Activated CD4-positive, alpha-beta memory T cell treated with anti-CD3 and anti-CD28 coated beads for 36 hours (primary cell): ENCODE measurements around the gene ACSM2B. TPM values are rescaled to one million over a fixed set of nuclear protein-coding genes. Genes with fewer than 3 reads are reported as not detected.
"Not testable (repeated sequence)": the region's sequence is repeated elsewhere in the genome, so short reads cannot be mapped to it uniquely, and the experiment has no call there.

Experiments
- CTCF ChIA-PET: fragments of 350-600 bp; sonication (Branson Sonifier 250); formaldehyde crosslinking; loops from one replicate; lab custom pipeline; 2021; ENCODE audit warnings: antibody characterized with exemption, inconsistent platforms; lab: Charles Lee
- POLR2A ChIA-PET: fragments of 350-600 bp; sonication (Branson Sonifier 250); formaldehyde crosslinking; loops from one replicate; lab custom pipeline; 2021; ENCODE audit warnings: antibody characterized with exemption; lab: Charles Lee
- DNase-seq: peaks from one replicate; pipeline ENCODE4 v3.0.0-alpha.2; 2020
- H3K27ac Mint-ChIP-seq: one replicate; pipeline ENCODE4 v1.8.0; 2021; ENCODE audit warnings: mixed read lengths
- H3K27me3 Mint-ChIP-seq: one replicate; pipeline ENCODE4 v1.8.0; 2021; ENCODE audit warnings: mixed read lengths
- H3K36me3 Mint-ChIP-seq: one replicate; pipeline ENCODE4 v1.8.0; 2021; ENCODE audit warnings: mixed read lengths
- H3K4me1 Mint-ChIP-seq: one replicate; pipeline ENCODE4 v1.8.0; 2021; ENCODE audit warnings: low read depth, mixed read lengths
- H3K4me3 Mint-ChIP-seq: one replicate; pipeline ENCODE4 v1.8.0; 2021; ENCODE audit warnings: mild to moderate bottlenecking, mixed read lengths
- H3K9me3 Mint-ChIP-seq: one replicate; pipeline ENCODE4 v1.8.0; 2021; ENCODE audit warnings: mixed read lengths
- intact Hi-C: fragments of 100-400 bp; cut with micrococcal nuclease; formaldehyde crosslinking; loops from one replicate; pipeline ENCODE4 v1.15.1; 2023
- total RNA-seq, 2 experiments: library from RNA; stranded (reverse); gene quantifications; one replicate each; pipeline ENCODE4 v1.2.3, GENCODE V29; 2021

ACSM2B gene
- total RNA-seq, 2 experiments from 2014 or later = not detected

DNA sequence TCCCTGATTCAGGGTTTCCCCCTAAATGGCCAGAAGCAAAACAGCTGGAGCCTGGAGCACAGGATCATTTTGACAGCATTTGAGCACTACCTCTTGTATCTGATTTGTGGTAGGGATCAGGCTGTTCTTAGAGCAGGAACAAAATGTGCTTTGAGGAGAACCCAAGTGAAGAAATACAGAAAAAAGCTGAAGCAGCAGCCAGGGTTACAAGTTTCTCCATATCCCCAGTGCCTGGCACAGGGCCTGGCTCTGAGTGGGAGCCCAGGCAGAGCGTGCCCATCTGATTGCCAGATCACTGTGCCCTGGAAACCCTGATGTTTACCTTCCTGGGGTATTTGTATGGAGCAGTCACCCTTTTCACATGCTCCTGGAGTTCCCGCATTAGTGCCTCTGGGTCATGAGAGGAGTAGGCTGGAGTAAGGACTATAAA is 11.5 kb upstream of the ACSM2B start:
- POLR2A ChIA-PET, H3K27ac Mint-ChIP-seq, H3K9me3 Mint-ChIP-seq, H3K4me1 Mint-ChIP-seq, H3K4me3 Mint-ChIP-seq, H3K27me3 Mint-ChIP-seq, CTCF ChIA-PET, H3K36me3 Mint-ChIP-seq, DNase-seq, intact Hi-C loops: not testable (repeated sequence)

DNA sequence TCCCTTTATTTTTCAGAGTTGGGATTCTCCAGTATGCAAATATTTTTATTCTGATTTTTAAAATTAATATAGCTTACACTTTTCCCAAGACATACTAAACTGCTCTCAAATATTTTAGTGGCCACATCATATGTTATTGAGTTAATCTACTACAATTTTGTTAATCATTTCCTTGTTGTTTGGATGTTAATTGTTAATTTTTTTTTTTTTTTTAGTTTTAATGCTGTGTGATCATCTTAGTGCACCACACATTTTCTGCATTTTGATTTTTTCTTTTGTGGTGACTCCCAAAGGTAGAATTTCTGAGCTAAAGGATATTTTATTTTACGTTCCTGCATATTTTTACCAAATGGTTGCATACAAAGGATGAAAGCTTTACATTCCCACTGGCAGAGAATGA is 10.5 kb upstream of the ACSM2B start:
- H3K27ac Mint-ChIP-seq, H3K4me1 Mint-ChIP-seq, H3K4me3 Mint-ChIP-seq, CTCF ChIA-PET, H3K27me3 Mint-ChIP-seq, POLR2A ChIA-PET, DNase-seq, H3K9me3 Mint-ChIP-seq, intact Hi-C loops, H3K36me3 Mint-ChIP-seq: not testable (repeated sequence)

DNA sequence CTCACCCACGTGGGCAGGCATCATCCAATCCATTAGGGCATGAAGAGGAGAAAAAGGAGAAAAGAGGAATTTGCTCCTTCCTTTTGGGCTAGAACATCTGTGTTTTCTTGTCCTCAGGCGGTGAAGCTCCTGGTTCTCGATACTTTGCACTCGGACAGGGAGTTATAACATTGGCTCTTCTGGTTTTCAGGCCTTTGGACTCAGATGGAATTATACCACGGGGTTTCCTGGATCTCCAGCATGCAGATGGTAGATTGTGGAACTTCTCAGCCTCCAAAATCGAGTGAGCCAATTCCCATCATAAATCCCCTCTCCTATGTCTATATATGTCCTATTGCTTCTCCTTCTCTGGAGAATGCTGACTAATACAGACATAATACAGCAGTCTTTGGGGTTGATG is 9.9 kb upstream of the ACSM2B start:
- H3K27ac Mint-ChIP-seq, H3K27me3 Mint-ChIP-seq, H3K36me3 Mint-ChIP-seq, POLR2A ChIA-PET, intact Hi-C loops, H3K4me3 Mint-ChIP-seq, H3K4me1 Mint-ChIP-seq, H3K9me3 Mint-ChIP-seq, CTCF ChIA-PET, DNase-seq: not testable (repeated sequence)

DNA sequence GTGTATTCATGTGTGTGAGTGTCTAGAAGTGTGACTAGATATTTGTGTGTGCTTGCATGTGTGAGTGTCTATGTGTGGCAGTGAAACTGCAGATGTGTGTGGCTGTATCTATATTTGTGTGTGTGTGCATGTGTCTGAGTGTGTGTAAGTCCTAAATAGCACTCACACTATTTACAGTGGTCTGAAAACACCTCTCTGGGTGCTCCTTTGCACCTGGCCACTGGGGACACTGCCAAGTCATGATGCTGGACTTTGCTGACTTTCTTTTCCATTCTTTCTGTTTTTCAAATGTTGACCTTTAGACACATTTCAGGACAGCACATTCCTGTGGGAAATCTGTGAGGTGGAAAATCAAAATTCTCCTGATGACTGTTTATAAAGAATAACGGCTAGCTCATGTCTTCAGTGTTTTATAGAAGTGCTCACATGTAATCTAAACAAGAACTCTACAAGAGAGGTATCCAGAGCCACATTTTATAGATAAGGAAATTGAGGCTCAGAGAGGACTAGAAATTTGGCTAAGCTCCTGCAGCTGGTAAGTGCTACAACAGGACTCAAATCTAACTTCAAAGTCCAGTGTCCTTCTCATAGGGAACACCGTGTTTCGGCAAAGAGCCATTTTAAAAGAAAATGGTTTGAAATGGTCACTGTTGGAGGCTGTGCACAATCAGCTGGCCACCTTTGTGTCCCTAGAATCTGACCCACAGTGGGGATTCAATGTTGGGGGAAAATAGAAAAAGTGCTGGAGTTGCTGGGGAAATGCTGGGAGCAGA is 4.5 kb upstream of the ACSM2B start:
- intact Hi-C loops, DNase-seq, H3K9me3 Mint-ChIP-seq, H3K4me3 Mint-ChIP-seq, H3K36me3 Mint-ChIP-seq, POLR2A ChIA-PET, H3K27me3 Mint-ChIP-seq, H3K27ac Mint-ChIP-seq, CTCF ChIA-PET, H3K4me1 Mint-ChIP-seq: not testable (repeated sequence)

DNA sequence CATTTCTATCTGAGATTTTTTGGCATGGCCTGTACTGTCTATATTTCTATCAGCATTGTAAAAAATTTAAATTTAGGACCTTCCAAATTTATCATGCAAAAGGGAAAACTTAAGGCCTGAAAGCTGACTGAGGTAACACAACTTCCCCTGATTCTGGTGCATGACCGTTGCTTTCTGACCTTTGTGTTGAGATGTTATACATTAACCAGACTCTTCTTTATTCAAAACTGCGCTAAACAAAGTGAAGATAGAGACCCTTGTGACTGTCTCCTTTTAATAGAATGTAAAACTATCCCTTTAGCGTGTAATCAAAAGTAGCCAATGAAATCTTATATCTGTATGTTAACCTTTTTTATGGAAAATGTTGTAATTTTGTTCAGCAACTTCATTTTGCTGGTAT is 1.9 kb upstream of the ACSM2B start:
- H3K27ac Mint-ChIP-seq, intact Hi-C loops, DNase-seq, POLR2A ChIA-PET, CTCF ChIA-PET, H3K36me3 Mint-ChIP-seq, H3K9me3 Mint-ChIP-seq, H3K27me3 Mint-ChIP-seq, H3K4me3 Mint-ChIP-seq, H3K4me1 Mint-ChIP-seq: not testable (repeated sequence)

DNA sequence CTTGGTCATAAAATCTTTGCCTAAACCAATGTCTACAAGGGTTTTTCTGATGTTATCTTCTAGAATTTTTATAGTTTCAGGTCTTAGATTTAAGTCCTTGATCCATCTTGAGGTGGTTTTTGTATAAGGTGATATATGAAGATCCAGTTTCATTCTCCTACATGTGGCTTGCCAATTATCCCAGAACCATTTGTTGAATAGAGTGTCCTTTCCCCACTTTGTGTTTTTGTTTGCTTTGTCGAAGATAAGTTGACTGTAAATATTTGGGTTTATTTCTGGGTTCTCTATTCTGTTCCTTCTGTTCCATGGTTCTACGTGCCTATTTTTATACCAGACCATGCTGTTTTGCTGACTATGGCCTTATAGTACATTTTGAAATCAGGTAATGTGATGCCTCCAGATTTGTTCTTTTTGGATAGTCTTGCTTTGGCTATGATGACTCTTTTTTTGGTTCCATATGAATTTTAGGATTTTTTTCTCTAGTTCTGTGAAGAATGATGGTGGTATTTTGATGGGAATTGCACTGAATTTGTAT is 7.0 kb downstream of the ACSM2B start:
- H3K9me3 Mint-ChIP-seq, POLR2A ChIA-PET, CTCF ChIA-PET, H3K4me1 Mint-ChIP-seq, DNase-seq, H3K27me3 Mint-ChIP-seq, H3K4me3 Mint-ChIP-seq, H3K27ac Mint-ChIP-seq, intact Hi-C loops, H3K36me3 Mint-ChIP-seq: not testable (repeated sequence)

DNA sequence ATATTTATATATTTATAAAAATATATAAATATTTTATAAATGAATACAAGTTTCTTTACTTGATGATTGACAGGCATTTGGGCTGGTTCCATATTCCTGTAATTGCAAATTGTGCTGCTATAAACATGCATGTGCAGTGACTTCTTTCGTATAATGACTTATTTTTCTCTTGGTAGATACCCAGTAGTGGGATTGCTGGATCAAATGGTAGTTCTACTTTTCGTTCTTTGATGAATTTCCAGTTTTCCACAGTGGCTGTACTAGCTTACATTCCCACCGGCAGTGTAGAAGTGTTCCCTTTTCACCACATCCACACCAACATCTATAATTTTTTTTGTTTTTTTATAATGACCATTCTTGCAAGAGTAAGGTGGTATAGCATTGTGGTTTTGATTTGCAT is 7.8 kb downstream of the ACSM2B start:
- no peak for DNase-seq
- intact Hi-C loops = no loop called here
- Mint-ChIP-seq H3K27ac (no peak overlapping the region), H3K4me3 (no peak overlapping the region), H3K27me3 (peaks cover 3% of the 10 kb centered on the region), H3K36me3 (no peaks in the 10 kb centered on the region), H3K4me1 (no peaks in the 10 kb centered on the region), H3K9me3 (no peaks in the 10 kb centered on the region)
- CTCF ChIA-PET = no interaction called here
- POLR2A ChIA-PET = no interaction called here

DNA sequence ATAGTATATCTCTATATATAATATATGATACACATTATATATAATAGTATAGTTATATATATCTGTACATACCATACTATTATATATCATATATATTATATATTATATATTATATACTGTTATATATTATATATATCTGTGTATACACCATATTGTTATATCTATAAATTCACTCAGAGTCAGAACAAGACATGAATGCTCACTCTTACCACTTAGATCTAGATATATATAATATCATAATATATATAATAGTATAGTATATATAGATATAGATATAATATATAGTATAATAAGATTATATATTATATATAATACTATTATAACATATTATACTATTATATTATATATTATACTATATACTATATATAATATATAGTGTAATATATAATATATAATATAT is 9.3 kb downstream of the ACSM2B start:
- no peak overlapping the region for H3K4me3 Mint-ChIP-seq
- H3K27ac Mint-ChIP-seq = no peak overlapping the region
- CTCF ChIA-PET = no interaction called here
- no peak for DNase-seq
- H3K4me1 Mint-ChIP-seq = no peaks in the 10 kb centered on the region
- no peaks in the 10 kb centered on the region for H3K36me3 Mint-ChIP-seq
- intact Hi-C loops = no loop called here
- H3K27me3 Mint-ChIP-seq = peaks cover 3% of the 10 kb centered on the region
- POLR2A ChIA-PET = no interaction called here
- H3K9me3 Mint-ChIP-seq = peaks cover 4% of the 10 kb centered on the region

DNA sequence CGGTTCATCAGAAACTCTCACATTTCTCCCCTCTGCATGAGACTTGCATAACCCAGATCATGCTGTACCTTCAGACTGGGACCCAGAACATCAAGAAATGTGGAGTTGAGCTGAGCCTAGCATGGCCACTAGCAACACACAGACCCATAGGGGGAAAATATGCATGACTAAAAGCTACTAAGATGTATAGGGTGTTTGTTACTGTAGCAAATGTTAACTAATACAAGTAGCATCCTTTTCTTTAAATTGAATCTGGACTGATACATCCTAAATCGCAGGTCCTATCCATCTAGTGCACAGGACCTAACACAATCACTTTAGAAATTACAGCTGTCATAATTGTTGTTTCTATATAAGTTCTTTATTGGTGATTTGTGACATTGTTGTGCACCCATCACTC is 10.8 kb downstream of the ACSM2B start:
- intact Hi-C loops, H3K4me3 Mint-ChIP-seq: not testable (repeated sequence)

DNA sequence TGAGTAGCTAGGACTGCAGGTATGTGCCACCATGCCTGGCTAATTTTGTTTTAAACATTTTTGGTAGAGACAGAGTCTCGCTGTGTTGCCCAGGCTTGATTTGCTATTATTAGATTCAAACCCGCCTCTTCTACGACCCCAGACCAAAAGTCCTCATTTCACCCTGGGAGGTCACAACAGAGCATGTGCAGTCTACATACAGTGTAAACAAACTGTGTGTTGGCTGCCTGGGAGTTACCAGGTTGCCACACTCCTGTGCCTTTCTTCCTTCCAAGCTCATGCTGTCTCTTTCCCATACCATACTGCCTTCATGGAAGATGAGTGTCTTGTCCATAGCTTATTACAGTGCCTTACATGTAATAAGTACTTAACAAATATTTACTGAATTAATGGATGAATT is 11.9 kb downstream of the ACSM2B start:
- H3K27ac Mint-ChIP-seq, H3K4me3 Mint-ChIP-seq, H3K27me3 Mint-ChIP-seq, POLR2A ChIA-PET, H3K9me3 Mint-ChIP-seq, intact Hi-C loops, H3K36me3 Mint-ChIP-seq, CTCF ChIA-PET, H3K4me1 Mint-ChIP-seq, DNase-seq: not testable (repeated sequence)

More for the DNA sequence above, 10.8 kb downstream of the ACSM2B start:
- POLR2A ChIA-PET, H3K9me3 Mint-ChIP-seq, H3K27ac Mint-ChIP-seq, CTCF ChIA-PET, H3K4me1 Mint-ChIP-seq, H3K36me3 Mint-ChIP-seq, DNase-seq, H3K27me3 Mint-ChIP-seq: not testable (repeated sequence)

DNA sequence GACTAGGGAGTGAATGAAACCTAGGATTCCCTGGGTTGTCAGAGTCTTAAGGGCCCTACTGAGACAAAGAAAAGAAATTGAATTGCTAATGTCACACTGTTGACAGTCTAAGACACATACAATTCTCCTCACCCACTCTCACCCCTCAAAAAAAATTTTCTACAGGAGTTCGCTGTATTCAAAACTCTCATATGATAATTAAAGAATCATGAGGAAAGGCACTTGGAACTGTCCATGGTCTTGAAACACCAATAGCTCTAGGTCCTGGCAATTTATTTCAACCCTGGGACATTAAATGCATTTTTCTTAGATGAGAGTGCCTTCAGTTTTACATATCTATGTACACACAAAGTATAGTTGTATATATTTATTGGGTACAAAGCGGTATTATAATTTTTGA is 20.5 kb downstream of the ACSM2B start:
- H3K9me3 Mint-ChIP-seq, H3K27ac Mint-ChIP-seq, intact Hi-C loops, H3K36me3 Mint-ChIP-seq, H3K4me3 Mint-ChIP-seq, DNase-seq, POLR2A ChIA-PET, H3K4me1 Mint-ChIP-seq, CTCF ChIA-PET: not testable (repeated sequence)
- peaks cover 13% of the 10 kb centered on the region for H3K27me3 Mint-ChIP-seq

DNA sequence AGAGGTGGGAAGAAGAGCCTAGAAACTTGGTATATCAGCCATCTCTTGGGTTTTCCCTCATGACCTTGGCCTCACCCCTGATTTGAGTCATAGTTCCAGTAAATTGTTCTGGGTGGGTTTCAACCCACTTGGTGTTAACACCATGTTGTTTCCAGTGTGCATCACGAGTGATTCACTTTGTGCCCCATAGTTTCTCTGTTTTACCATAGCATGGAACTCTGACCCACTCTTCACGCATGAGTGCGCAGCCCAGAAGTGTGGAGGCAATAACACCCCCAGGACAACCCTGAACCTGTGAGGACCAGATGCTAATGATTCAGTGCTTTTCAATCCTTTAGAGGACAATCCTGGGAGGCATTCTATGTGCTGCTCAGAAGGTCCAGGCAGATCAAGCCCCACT is 21.5 kb downstream of the ACSM2B start:
- H3K4me1 Mint-ChIP-seq, H3K4me3 Mint-ChIP-seq, H3K9me3 Mint-ChIP-seq, H3K27ac Mint-ChIP-seq, intact Hi-C loops, DNase-seq, H3K36me3 Mint-ChIP-seq, CTCF ChIA-PET, POLR2A ChIA-PET: not testable (repeated sequence)
- H3K27me3 Mint-ChIP-seq = peaks cover 16% of the 10 kb centered on the region

DNA sequence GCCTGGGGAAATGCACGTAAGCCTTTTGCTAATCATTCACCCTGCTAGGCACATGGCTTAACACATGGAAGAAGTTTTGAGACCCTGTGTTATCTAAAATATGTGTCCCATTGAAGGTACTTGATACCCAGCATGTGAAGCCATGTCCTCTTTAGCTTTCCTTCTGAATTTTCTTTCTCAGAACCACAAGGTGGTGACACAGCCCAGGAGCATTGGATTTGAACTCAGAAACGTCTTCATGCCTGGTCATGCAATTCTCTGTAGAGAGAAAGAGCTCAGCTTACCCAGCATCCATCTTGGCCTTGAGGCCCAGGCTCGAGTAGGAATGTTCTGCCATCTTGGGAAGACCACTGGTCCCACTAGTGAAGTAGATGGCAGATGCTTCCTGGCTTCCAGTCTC is 22.7 kb downstream of the ACSM2B start:
- H3K4me3 Mint-ChIP-seq, H3K9me3 Mint-ChIP-seq, H3K27ac Mint-ChIP-seq, H3K4me1 Mint-ChIP-seq, POLR2A ChIA-PET, intact Hi-C loops, DNase-seq, H3K36me3 Mint-ChIP-seq: not testable (repeated sequence)
- CTCF ChIA-PET = interaction anchor here (1.0 kb wide), 1 partner anchor 49 kb away, joined by 3 read pairs; no protein-coding TSS in a partner anchor
- H3K27me3 Mint-ChIP-seq = peaks cover 16% of the 10 kb centered on the region
